Calu3 (cell line): Measurements from ENCODE around the gene NDOR1. TPM values are rescaled to one million over a fixed set of nuclear protein-coding genes. Genes with fewer than 3 reads are reported as not detected.
A peak's percentile ranks its signal among the peaks of the same experiment; 100 is the strongest.

ENCODE experiments used
- BruUV-seq: library from RNA; stranded (reverse); fragments of 400-500 nt; replicated peaks from 2 replicates; lab custom pipeline; 2021; lab: Mats Ljungman, UMichigan
- CTCF ChIA-PET: fragments of 300-600 bp; sonication (Branson Sonifier 250); formaldehyde crosslinking; loops from one replicate; lab custom pipeline; 2022; ENCODE audit warnings: antibody characterized with exemption; lab: Charles Lee
- DNase-seq: peaks from one replicate; pipeline ENCODE4 v3.0.0; 2022
- H3K27ac Mint-ChIP-seq: one replicate; pipeline ENCODE4 v1.8.0; 2022; ENCODE audit warnings: mixed read lengths; ENCODE audit not compliant: unreplicated experiment
- H3K27me3 Mint-ChIP-seq: one replicate; pipeline ENCODE4 v1.8.0; 2022; ENCODE audit warnings: mixed read lengths; ENCODE audit not compliant: unreplicated experiment
- H3K36me3 Mint-ChIP-seq: one replicate; pipeline ENCODE4 v1.8.0; 2022; ENCODE audit warnings: mild to moderate bottlenecking, moderate library complexity, mixed read lengths; ENCODE audit not compliant: insufficient read depth, unreplicated experiment
- H3K4me1 Mint-ChIP-seq: one replicate; pipeline ENCODE4 v1.8.0; 2022; ENCODE audit warnings: mild to moderate bottlenecking, low read depth, mixed read lengths; ENCODE audit not compliant: unreplicated experiment
- H3K4me3 Mint-ChIP-seq: one replicate; pipeline ENCODE4 v1.8.0; 2022; ENCODE audit warnings: mild to moderate bottlenecking, low read depth, moderate library complexity, mixed read lengths; ENCODE audit not compliant: unreplicated experiment
- H3K9me3 Mint-ChIP-seq: one replicate; pipeline ENCODE4 v1.8.0; 2022; ENCODE audit warnings: low read depth, mixed read lengths; ENCODE audit not compliant: unreplicated experiment
- intact Hi-C: fragments of 100-400 bp; cut with micrococcal nuclease; formaldehyde crosslinking; loops from one replicate; pipeline ENCODE4 v1.10.0; 2022; ENCODE audit not compliant: unreplicated experiment
- total RNA-seq: library from RNA; stranded (reverse); gene quantifications from 2 replicates; pipeline ENCODE4 v1.2.3, GENCODE V29; 2022
- TF ChIP-seq, protein P1 (sequence below): fragments of 200-600 bp; IDR thresholded peaks from one replicate; pipeline ENCODE4 v1.8.0; 2022; ENCODE audit warnings: antibody characterized with exemption; ENCODE audit not compliant: unreplicated experiment

NDOR1 gene
- total RNA-seq, 1 experiment from 2014 or later: 27.7 TPM

DNA sequence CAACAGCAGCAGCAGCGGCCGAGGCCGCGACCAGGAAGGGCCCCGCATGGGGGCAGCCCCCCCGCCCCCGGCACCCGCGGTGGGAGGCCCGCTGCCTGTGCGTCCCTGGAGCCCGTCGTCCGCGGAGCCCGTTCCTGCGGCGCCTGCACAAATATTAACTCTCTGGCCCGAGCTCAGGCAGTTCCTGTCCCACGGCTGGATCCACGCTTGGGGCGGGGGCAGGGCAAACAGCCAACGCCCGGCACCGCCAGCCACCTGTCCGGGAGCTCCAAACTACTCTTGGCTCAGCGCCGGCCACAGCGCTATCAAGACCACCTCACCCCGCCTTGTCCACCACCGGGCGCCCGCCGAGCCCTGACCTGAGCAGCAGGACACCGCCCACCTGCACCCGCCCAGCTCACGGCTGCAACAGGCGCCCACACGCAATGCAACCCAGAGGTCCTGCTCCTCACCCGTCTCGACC, 35.6 kb upstream of the NDOR1 start, which contains the start of gene LRRC26:
TSS of gene LRRC26 (minus strand) at position 156 of the 463 bp plus-strand sequence. CDS start at position 48, 108 bp downstream.
- Mint-ChIP-seq H3K36me3 (peaks cover 16% of the 10 kb centered on the region), H3K4me1 (no peaks in the 10 kb centered on the region), H3K4me3 (peak within 1 kb of the TSS; percentile 63), H3K27ac (no peak within 1 kb of the TSS), H3K27me3 (peaks cover 34% of the 10 kb centered on the region), H3K9me3 (no peaks in the 10 kb centered on the region)
- no TSS peak for BruUV-seq
- CTCF ChIA-PET: interaction anchor here (1.1 kb wide), 1 partner anchor 41 kb away, joined by 4 read pairs; no protein-coding TSS in a partner anchor
- TF ChIP-seq, protein P1, sequence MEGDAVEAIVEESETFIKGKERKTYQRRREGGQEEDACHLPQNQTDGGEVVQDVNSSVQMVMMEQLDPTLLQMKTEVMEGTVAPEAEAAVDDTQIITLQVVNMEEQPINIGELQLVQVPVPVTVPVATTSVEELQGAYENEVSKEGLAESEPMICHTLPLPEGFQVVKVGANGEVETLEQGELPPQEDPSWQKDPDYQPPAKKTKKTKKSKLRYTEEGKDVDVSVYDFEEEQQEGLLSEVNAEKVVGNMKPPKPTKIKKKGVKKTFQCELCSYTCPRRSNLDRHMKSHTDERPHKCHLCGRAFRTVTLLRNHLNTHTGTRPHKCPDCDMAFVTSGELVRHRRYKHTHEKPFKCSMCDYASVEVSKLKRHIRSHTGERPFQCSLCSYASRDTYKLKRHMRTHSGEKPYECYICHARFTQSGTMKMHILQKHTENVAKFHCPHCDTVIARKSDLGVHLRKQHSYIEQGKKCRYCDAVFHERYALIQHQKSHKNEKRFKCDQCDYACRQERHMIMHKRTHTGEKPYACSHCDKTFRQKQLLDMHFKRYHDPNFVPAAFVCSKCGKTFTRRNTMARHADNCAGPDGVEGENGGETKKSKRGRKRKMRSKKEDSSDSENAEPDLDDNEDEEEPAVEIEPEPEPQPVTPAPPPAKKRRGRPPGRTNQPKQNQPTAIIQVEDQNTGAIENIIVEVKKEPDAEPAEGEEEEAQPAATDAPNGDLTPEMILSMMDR: no peak
- DNase-seq: no peak
- intact Hi-C loops: no loop called here

DNA sequence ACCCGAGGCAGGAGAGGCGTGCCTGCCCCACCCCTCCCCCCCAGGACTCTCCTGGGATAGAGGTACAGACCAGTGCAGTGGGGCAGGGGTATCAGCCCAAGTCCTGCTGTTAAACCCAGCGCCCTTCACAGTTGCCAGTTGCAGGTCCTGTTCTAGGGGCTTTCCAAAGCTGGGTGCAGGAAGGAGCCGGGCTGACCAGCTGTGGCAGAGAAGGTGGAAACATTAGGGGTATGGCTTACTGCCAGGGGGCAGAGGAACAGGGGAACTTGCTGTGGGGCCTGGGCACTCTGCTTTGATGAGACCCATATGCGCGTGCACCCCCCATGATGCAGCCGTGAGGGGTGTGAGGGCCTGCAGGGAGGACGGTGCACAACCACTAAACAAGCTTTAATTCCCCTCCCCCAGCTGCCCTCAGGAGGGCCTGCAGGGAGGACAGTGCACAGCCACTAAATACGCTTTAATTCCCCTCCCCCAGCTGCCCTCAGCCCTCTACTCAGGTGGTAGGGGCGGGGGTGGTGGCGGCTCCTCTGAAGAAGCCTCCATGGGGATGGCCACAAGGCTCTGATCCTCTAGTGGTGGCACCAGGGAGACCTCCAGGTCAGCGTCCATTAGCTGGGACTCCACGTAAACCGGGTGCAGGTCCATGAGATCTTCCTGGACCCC, 34.9 kb upstream of the NDOR1 start:
- intact Hi-C loops: no loop called here
- no peak overlapping the region for H3K4me3 Mint-ChIP-seq
- TF ChIP-seq, protein P1: no peak
- CTCF ChIA-PET: interaction anchor here (0.7 kb wide), 2 partner anchors 21 to 29 kb away, joined by 3 read pairs; no protein-coding TSS in a partner anchor
- no peak overlapping the region for H3K27ac Mint-ChIP-seq
- BruUV-seq: no TSS peak
- peaks cover 16% of the 10 kb centered on the region for H3K36me3 Mint-ChIP-seq
- peaks cover 27% of the 10 kb centered on the region for H3K27me3 Mint-ChIP-seq
- DNase-seq: no peak
- no peaks in the 10 kb centered on the region for H3K4me1 Mint-ChIP-seq
- no peaks in the 10 kb centered on the region for H3K9me3 Mint-ChIP-seq

DNA sequence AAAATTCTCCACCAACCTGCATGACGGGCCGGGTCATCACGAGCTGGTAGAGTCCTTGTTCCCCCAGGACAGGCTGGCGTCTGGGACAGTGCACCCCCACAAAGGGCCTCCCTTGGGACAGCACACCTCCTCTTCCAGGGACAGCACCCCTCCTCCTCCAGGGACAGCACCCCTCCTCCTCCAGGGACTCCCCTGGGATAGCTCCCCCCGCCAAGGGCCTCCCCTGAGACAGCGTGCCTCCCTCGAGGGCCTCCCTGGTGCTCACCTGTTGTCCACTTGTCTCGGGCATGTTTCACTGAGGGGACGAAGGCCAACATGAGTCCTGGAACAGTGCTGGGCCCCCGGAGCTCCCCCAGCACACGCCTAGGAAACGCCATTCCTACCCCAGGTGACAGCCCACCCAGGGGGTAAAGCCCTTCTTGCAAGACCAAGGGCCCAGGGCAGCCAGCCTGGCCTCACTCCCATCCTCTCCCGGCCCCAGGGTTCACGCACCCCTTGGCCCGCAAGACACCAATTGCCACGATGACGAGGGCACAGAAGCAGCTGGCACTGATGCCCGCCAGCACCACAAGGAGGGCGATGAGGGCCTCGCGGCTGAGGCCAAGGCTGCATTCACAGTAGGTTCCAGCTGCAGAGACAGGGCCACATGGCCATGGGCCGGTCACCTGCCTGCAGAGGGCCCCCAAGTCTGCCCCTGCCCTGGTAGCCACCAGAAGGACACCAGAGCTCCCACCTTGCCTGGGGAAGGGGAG, 34.2 kb upstream of the NDOR1 start:
- CTCF ChIA-PET: no interaction called here
- Mint-ChIP-seq H3K27me3 (peaks cover 20% of the 10 kb centered on the region), H3K4me3 (no peak overlapping the region), H3K9me3 (no peaks in the 10 kb centered on the region), H3K27ac (no peak overlapping the region), H3K4me1 (peaks cover 4% of the 10 kb centered on the region), H3K36me3 (peaks cover 16% of the 10 kb centered on the region)
- BruUV-seq: no TSS peak
- TF ChIP-seq, protein P1: no peak
- DNase-seq: no peak
- intact Hi-C loops: no loop called here

DNA sequence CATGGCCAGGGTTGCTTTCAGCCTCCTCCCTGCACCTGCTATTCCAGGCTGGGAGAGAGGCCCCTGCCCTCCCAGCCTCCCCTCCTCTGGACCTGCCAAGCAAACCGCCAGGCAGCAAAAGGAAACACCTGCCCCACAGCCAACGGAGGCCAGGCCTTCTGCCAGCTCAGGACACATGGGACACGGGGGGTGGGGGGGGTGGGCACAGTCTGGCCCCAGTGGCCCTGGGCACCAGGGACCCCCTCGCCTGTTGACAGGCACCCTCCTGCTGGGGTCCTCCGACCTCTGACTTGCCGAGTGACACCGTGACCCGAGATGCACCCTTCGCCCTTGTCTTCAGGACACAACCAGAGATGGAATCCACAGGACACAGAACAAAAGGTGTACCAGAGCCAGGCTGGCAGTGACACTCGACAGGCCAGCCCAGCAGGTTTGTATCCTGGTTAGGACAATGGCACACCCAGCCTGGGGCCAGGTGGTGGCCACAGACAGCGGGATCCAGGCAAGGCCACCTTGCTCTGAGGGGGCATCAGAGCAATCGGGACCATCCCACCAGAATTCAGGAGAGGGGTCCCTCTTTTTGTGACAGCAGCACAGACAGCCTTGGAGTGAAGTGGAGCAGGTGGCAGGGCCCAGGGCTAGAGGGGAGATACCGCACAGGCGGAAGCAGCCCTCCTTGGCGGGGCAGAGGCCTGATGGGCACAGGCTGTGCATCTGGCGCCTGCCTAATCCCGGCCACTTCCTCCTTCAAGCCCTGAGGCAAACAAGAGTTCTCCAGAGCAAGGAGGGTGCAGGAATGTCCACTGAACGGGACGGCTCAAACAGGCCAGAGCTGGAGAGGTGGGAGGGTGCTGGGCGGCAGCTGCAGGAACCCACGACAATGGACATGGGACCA, 32.4 kb upstream of the NDOR1 start:
- peaks cover 11% of the 10 kb centered on the region for H3K27me3 Mint-ChIP-seq
- no peaks in the 10 kb centered on the region for H3K9me3 Mint-ChIP-seq
- DNase-seq: no peak
- intact Hi-C loops: no loop called here
- TF ChIP-seq, protein P1: no peak
- peaks cover 9% of the 10 kb centered on the region for H3K4me1 Mint-ChIP-seq
- H3K27ac Mint-ChIP-seq: no peak overlapping the region
- CTCF ChIA-PET: no interaction called here
- BruUV-seq: no TSS peak
- no peak overlapping the region for H3K4me3 Mint-ChIP-seq
- peaks cover 10% of the 10 kb centered on the region for H3K36me3 Mint-ChIP-seq
